Activated gamma-delta T cell treated with anti-CD3 and anti-CD28 coated beads, Interleukin-2, amount 50 U/mL, for 16 hours (primary cell): ENCODE results near the gene CAPN5.

Source experiments
- DNase-seq: peaks from one replicate; pipeline ENCODE4 v3.0.0-alpha.2; 2020; ENCODE audit warnings: low read depth

CAPN5 gene

DNA sequence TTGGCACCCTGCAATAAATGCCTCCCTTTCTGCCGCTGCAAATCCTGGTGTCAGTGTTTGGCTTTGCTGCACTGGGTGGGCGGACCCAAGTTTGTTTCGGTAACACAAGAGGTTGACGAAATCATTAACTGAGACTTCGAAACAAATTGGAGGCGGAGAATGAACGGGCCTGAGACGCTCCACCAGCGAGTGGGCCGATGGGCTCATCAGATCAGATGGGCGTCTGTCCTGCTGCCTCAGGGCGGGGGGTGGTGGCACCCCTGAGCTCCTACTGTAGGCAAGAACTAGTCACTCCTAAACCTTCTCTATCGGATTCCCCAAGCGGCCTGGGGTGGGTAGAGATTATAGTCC lies 918 bp upstream of the CAPN5 start:
- no peak for DNase-seq

DNA sequence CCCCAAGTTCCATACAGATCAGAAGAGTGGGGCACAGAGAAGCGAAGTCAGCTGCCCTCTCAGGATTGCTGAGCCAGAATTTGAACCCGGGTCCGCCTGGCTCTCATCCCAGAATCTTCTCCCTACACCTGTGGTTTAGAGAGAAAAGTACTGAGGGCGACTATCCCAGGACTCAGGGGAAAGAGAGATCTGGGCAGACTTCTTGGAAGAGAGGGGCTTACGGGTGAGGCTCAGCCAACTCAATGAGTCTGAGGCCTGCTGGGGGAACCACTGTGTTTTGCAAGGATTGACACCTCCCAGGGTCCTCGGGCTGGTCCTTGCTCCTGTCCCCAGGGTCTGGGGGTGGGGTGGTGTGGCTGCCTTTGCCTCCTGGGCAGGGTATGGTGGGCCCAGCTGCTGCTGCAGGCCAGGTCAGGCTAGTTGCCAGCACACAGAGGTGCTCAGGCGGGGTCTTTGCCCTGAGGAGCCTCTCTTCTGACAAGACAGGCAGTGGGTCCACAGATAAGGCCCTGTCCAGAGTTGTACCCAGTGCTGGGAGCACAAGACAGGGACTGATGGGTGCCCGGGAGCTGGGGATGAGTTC lies 1.2 kb downstream of the CAPN5 start:
- no peak for DNase-seq

DNA sequence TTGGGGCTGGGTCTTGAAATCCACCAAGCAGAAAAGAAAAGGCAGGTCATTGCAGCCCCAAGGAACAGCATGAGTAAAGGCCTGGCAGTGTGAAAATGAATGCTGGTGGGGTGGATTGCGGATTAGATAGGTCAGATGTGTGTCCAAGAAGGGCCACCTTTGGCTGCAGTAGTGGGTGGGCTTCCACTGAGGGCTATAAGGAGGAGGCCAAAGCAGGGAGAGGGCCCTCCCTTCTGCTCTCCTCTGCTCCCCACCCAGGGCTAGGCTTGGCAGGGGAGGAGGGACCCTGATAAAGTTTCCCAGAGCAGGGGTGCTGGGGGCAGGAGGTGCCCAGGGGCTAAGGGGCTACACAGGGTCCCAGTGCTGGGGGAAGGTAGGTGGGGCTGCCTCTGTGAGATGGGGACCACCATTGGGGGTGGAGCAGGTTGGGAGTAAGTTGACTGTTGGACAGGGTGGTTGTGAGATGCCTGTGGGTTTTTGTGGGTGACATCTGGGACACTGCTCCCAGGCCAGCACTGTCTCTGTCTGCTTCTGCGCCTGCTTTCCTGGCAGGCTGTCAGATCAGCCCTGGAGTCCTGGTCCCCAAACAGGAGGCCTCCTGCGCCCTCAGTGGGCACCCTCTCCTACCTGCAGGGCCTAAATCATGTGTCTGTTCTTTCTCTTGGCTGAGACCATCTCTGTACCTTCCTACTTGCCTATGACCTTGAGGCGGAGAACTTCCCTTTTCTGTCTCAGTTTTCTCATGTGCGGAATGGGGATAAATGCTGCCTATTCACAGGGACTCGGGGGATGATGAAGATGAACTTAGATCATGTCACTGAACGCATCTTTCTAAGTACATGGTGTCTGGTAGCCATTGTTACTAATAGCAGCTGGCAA lies 1.9 kb downstream of the CAPN5 start:
- DNase-seq, result no peak

DNA sequence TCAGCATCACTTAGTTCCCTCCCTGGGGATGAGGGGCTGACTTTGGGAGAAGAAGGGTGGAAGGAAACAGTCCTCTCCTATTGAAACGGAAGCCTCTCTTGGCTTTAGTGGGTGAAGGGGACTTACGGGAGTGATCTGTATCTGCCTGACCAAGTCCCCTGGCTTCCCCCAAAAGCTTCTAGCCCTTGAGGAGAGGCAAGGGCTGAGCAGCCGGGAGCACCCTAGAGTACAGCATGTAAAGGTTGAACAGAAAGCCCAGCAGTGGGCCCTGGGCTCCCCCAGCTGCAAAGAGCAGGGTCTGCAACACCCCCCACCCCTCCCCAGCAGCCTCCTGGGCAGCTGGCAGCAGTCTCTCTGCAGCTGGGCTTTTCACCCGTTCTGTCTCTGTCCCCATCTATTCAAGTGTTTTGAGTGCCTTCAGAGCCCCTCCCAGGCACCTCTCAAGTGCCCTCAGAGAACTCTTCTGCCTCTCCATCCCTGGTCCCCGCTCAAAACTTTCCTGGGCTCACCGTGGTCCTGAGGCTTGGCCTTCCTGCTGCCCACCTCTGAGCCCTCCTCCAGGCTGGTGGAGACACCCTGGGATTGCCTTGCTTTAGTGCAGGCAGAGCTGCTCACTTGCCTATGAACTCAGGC lies 2.7 kb downstream of the CAPN5 start:
- no peak for DNase-seq

DNA sequence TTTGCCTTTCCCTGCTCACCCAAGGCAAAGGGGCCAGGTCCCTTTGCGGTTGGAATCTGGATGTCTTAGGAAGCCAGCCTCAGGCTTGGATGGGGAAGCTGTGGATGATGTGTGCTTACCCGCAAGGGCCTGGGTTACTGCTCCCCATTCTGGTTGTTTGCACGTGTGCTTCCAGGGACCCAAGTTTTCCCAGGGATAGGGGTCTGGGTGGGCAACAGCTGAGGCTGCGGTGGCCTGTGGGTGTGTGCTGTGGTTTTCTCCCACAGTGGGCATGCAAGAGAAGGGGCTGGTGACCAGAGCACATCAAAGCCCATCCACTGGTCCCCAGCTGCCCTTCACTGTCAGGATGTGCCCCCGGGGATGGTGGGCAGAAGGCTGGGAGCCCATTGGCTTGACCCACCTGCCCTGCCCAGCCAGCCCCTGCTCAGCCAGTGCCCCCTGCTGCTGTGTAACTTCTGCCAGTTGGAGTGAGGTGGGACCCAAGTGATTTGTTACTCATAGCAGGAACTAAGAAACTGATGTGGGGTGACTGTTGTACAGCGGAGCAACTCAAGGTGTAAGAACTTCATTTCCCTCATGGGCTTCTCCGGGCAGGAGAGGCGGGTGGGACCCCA lies 3.3 kb downstream of the CAPN5 start:
- no peak for DNase-seq

DNA sequence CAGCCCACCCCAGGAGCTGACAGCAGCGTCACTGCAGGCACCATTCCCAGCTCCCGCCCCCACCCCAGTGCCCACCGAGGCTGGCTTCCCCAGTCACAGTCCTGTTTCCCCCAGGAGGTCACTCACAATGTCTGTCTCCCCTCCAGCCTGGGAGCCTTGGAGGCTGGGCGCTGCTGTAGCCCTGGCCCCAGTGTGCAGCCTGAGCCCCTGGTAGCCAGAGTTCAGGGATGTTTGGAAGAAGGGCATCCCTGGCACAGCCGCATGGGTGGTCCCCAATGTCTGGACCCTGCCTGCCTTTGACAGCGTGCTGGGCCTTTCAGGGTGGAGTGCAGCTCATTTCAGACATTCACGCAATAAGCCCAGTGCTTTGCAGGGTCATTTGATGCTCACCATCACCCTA lies 4.3 kb downstream of the CAPN5 start:
- DNase-seq, result no peak

DNA sequence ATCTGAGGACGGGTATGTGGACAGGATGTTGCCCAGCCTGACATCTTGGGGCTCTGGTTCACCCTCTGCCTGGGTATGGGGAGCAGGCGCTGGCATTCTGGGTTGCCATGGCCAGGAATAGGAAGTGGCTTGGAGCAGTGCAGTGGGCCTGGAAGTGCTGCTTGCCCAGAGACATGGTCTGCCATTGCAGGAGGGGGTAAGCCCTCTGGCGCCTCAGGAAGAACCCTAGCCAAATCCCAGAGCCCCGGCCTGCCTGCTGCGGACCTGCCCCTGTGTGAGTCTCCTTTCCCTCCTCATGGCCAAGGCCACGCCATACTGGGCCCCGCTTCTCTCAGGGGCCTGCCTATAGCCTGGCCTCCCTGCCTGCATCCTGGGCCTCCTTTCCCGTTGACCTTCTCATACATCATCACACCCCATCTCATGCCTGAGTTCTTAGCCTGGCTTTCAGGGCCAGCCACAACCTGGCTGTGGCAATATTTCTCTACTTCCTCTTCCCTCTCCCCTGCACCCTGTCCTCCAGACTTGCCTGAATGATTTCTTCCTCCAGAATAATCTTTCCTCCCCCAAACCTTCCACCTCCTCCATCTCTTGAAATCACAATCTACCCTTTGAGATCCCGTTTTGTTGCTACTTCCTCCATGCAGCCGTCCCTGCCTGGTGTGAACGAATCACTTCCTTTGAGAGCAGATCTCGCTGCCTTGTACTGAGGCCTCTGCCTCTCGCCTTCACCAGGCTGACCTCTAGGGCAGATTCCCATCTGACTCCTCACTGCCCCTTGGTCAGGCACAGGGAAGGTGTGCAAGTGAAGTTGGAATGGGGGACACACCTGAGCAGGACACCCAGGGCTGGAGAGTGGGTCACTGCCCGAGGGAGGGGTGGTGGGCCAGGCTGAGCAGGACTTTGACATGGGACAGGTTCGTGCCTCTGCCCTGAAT lies 5.2 kb downstream of the CAPN5 start:
- no peak for DNase-seq

DNA sequence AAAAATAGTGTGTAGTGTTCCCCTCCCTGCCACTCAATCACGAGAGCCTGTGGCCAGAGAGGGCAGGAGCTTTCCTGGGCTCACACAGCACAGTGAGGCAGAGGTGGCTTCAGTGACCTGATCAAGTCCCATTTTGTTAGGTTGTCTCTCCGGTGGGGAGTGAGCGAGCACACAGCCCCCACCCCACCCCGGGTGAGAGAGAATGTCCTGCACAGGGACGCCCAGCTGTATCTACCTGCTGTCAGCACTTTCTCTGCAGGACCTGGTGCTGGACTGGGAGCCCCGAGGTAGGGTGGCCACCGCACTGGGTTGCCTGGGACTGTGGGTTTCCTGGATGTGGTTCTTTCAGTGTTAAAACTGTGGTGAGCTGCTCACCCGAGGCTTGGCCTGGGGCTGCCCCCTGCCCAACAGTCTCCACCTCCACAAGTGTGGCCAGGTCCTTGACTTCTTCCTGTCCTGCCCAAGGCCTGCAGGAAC lies 6.1 kb downstream of the CAPN5 start:
- no peak for DNase-seq

DNA sequence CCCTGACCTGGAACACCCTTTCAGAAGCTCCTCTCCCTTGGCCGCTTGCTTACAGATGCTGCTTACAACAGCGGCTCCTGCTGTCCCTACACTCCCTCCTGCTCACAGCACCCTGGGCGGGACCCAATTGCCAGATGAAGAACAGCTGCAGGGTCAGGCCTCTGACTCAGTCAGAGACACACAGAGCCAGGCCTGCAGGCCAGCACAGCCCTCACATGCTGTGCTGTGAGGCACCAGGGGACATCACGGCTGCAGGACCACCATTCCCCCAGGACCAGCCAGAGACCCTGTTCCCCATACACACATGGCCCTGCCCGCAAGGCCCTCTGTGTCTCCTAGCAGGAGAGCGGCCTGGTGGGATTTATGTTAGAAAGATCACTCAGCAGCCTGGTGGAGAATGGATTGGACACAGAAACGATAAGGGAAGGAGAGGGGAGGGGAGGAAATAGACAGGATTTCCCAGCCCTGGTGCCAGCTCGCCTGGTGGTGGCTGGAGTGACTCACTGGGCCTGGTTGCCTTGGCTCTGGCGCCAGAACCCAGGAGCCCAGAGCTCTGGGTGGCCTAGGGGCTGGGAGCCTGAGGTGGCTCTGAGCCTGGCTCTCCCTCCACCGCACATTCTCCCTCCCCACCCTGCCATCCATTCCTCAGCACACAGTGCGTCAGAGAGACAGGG lies 6.7 kb downstream of the CAPN5 start:
- DNase-seq, result no peak

DNA sequence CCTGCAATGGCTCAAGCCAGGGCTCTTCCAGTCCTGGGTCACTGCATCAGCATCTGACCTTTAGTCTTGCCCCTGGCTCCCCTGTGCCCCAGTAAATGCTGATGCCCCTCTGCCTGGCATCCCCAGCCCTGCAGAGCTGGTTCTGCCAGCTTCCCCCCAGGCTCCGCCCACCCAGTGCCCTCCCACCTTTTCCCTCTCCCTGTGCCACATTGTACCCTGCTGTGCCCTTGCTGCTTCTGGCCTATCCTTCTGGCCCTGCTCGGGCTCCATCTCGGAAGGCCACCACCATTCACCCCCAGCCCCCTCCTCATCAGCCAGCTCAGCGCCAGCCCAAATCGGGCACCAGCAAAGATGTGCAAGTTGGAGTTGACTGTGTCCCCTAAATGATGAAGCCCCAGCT lies 7.4 kb downstream of the CAPN5 start:
- DNase-seq, result no peak

DNA sequence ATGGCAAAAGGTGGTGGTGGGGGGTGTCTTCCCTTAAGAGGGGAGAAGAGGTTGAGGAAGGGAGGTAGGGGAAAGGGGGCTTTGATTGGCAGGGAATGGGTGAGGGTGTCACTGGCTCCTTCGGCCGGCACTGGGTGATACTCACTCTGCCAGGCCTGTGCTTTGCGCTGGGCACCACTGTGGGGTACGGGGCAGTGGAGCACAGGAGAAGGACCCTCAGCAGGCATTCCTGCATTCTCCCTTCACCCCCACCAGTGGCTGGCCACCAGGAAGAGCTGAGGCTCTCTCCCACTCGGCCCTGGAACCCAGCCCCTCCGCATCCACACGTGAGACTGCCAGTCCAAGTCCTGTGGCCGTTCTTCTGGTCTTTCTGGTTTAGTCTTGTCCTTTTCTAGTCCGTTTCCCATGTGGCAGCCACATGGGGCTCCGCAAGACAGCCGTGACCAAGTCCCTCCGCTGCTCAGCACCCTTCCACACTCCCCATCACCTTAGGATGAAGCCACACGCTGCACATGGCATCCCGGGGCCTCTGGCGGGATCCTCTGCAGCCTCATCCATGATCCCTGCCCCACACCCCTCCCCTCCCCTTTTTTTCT lies 8.0 kb downstream of the CAPN5 start:
- DNase-seq, result no peak

DNA sequence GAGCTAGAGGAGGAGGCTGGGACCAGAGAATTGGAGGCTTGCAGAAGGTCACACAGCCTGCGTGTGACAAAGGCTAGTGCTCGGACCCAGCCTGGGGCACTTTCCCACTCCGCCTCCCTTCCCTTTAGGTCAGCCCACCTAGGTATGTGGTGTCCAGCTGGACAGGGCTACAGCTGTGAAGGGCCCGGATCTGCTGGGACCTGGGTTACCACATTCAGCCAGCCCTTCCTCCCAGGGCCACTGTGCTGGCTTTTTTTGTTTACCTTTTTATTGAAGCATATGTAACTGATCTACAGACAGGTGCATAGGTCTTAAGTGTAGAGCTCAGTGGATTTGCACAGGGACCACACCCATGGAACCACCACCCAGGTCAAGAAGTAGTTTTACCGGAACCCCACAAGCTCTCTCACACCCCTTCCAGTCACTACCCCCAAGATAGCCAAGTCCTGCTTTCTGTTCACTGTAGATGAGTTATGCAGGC lies 8.7 kb downstream of the CAPN5 start:
- DNase-seq, result no peak

DNA sequence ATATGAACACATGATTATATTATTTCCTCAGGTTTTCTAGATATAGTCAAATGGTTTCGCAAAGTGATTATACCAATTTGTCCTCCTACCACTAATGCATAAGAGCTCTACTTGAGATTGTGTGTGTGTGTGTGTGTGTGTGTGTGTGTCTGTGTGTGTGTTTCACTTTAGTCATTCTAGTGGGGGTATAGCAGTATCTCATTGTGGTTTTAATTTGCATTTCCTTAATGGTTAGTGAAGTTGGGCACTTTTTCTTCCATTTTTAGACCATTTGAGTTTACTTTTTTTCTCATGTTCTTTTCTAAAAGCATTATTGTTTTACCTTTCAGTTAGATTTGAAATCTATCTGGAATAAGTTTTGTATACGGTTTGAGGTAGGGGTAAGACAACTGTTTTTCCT lies 12.9 kb downstream of the CAPN5 start:
- no peak for DNase-seq

DNA sequence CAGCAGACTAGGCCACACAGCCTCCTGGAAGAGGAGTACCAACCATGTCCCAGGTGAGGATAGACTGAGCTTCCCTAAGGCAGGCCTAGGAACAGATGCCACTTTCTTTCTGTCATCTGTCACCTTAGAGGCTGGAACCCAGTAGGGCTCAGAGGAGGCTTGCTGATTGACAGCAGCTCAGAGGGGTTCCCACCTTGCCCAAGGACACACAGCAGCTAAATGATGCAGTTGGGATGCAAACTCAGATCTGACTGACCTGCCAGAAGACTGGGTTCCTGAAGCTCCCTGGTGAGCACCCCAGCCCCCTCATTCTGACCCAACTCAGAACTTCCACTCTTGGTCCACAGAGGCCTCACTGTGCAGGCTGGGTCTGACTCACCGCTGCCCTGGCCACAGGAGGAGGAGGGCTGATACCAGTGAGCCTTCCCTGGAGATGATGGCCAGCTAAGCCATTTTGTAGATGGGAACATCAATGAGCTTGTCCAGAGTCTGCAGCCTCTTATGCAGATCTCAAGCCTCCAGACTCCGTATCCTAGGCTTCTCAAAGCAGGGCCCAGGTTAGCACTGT lies 14.0 kb downstream of the CAPN5 start:
- no peak for DNase-seq

DNA sequence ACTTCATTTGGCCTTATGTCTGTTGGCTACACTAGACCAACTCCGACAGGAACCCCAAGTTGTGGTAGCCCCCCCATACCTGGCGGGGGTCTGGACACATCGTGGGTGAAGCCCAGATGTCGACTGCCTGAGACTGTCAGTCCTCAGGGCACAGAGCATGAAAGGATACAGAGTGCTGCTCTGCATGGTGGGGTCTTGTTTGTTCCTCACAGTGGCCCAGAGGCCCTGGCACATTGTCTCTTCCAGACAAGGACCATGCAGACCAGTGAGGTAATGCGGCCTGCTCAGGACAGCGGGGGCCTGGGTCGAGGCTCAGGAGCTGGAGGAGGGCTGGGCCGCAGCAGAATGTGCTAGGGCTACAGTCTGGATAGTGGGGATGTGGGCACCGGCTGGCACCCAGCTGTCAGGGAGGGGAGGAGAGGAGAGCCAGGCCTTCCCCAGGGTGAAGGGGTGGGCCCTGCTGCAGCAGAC lies 14.6 kb downstream of the CAPN5 start:
- no peak for DNase-seq

DNA sequence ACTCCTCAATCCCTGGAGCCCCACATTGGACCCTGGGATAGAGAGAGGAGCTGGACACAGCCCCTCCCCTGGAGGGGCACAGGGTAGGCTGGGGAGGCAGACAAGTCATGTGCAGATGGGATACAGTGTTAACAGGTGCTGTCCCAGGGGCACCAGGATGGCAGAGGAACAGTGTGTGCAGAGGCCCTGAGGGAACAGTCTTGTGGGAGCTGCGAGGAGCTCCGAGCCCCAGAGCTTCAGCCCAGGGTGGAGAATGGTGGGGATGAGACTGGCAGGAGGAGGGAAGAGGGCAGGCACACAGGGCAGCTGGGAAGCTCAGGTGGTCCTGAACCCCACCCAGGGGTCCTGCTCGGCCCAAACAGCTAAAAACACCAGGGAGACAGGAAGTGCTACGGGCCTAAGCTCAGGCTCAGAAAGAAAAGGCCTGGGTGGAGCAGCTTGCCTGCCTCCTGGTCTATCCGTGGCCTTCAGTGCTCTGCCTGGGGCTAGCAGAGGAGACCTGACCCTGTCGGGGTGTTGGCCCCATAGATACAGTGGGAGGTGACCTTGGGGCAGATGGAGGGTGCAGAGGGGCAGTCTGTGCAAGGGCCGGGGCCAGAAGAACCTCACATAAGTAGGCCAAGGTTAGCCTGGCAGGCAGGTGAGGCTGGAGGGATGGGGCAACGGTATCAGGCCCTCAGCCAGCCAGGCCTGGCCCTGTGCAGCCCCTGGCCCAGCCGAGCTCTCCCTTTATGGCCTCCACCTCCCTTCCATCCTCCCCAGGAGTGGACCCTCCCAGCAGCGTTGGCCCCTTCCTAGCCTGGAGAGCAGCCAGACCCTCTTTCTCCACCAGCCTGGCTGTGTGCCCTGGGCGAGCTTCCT lies 15.4 kb downstream of the CAPN5 start:
- no peak for DNase-seq

DNA sequence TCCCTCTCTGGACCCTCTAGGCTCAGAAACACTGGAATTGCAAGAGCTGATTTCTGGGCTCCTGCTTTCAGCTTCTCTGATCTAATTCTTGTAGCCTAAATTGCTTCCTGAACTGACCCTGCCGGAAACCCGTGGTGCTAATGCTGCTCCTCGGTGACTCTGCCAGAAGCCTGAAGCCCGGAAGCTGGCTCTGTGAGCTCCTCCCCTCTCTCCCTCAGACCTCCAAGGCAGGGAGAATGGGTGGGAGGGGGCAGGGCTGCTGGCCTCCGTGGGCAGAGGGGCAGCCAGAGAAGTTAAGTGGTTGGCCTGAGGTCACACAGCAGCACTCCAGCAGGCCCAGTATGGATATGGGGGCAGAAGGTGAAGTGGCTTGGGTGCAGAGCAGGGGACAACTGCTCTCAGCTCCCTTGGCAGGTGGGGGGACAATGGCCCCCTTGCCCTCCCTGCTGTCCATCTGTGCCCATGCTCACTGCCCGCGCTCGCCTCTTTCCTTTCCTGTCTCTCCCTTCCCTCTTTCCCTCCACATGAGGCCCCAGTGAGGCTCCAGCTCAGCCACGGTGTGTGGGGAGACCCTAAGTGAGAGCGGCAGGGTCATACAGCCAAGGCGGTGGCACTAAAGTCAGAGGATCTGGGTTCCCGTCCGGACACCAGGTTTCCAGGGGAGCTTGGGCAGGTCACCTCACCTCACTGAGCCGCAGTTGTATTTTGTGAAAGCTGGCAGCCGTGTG lies 16.2 kb downstream of the CAPN5 start:
- DNase-seq, result no peak

DNA sequence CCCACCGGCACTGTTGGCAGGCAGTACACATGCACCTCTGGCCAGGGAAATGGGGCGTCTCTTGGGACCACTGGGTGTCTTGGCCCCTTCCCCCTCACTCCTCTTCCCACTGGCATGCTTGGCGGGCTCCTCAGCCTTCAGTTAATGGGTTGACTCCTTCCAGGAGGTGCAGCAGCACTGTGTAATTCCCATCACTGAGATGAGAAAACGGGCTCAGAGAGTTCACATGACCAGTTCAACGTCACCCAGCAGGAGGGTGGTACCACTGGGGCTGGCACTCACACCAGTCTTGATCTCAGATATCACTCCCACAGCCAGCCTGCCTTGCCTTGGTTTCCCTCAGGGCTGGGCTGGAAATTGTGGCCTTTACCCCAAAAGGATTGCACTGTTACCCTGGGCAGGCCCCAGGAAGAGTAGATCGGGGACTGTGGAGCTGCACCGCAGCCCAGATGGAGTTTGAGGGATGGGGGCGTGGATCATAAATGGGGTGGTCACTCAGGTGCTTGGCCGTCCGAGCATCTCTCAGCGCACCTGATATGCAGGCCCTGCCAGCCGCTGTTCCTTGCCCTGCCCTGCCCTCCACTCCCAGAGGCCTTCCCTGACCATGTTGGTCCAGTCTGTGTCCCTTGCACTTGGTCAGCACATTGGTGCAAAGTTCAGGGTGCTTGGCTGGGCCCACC lies 16.9 kb downstream of the CAPN5 start:
- no peak for DNase-seq
